Lower leg skin (tissue), 4 donors: ENCODE results near the gene KISS1R. TPM values are rescaled to one million over a fixed set of nuclear protein-coding genes. Genes with fewer than 3 reads are reported as not detected.
A peak's percentile ranks its signal among the peaks of the same experiment; 100 is the strongest.

Experiments used
- DNase-seq, 2 donors: peaks; one replicate each; pipeline ENCODE4 v3.0.0-alpha.2; 2019; ENCODE audit warnings: low spot score in 2 of 2
- H3K4me3 ChIP-seq: fragments of 200-600 bp; sonication (generic); 2 replicates; pipeline ENCODE4 v1.5.1; 2017; ENCODE audit warnings: mild to moderate bottlenecking, low read depth; ENCODE audit not compliant: poor library complexity, severe bottlenecking
- POLR2A ChIP-seq, 2 donors: fragments of 450-650 bp; IDR thresholded peaks; one replicate each; pipeline ENCODE4 v1.6.1; 2016 to 2017; ENCODE audit warnings: antibody characterized with exemption in 2 of 2, mild to moderate bottlenecking in 1 of 2, moderate library complexity in 1 of 2
- WGBS, 2 donors: methylation state at CpG; one replicate each; pipeline ENCODE4 v1.1.5; 2018; 5-methylcytosine and 5-hydroxymethylcytosine counted together
- intact Hi-C: fragments of 100-400 bp; cut with DNase I; formaldehyde crosslinking; loops from one replicate; pipeline ENCODE4 v1.15.0; 2023; ENCODE audit warnings: low total_unique reads
- total RNA-seq, 4 donors: library from RNA; depleted of rRNA; stranded (reverse); fragments of >200 nt; gene quantifications; one replicate each; pipeline ENCODE4 v1.1.0, GENCODE V29; 2016
- TF ChIP-seq, protein P1 (sequence below), 3 donors: fragments of 450-650 bp; IDR thresholded peaks; one replicate each; pipeline ENCODE4 v1.5.1; 2016; ENCODE audit warnings: antibody characterized with exemption in 3 of 3, mild to moderate bottlenecking in 3 of 3, moderate library complexity in 2 of 3

Gene KISS1R
- total RNA-seq, result 1 to 10 TPM in 1 of 4 donors, under 1 TPM in 1, not detected in 2; 0.88 to 3.5 TPM

DNA sequence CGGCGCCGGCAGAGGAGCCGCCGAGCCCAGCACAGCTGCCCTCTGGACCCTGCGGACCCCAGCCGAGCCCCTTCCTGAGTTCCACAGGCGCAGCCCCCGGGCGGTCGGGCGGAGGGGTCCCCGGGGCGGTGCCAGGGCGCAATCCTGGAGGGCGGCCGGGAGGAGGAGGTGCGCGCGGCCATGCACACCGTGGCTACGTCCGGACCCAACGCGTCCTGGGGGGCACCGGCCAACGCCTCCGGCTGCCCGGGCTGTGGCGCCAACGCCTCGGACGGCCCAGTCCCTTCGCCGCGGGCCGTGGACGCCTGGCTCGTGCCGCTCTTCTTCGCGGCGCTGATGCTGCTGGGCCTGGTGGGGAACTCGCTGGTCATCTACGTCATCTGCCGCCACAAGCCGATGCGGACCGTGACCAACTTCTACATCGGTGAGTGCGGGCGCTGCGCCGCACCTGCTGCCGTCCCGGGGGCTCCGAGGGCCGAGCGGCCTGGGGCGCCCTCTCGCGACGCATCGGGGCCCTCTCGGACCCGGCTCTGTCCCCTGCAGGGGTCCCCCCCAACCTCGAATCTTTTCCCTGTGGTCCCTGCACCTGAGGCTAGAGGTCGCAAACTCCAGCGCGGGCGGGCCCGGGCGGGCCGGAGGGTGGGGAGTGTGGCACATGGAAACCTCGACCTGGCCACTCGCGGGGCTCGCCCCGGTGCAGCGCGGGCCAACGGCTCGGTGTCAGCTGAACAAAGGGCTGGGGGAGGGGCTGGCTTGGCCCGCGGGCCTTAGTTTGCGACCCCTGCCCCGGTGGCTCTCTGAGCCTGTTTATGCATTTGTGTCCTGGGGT is at the start of gene KISS1R:
KISS1R (plus strand) TSS at position 11 of the 829 bp plus-strand sequence; CDS start at position 181, 170 bp downstream.
- no peak for TF ChIP-seq POLR2A (IDR thresholded peaks at IDR 0.05)
- TF ChIP-seq, protein P1, sequence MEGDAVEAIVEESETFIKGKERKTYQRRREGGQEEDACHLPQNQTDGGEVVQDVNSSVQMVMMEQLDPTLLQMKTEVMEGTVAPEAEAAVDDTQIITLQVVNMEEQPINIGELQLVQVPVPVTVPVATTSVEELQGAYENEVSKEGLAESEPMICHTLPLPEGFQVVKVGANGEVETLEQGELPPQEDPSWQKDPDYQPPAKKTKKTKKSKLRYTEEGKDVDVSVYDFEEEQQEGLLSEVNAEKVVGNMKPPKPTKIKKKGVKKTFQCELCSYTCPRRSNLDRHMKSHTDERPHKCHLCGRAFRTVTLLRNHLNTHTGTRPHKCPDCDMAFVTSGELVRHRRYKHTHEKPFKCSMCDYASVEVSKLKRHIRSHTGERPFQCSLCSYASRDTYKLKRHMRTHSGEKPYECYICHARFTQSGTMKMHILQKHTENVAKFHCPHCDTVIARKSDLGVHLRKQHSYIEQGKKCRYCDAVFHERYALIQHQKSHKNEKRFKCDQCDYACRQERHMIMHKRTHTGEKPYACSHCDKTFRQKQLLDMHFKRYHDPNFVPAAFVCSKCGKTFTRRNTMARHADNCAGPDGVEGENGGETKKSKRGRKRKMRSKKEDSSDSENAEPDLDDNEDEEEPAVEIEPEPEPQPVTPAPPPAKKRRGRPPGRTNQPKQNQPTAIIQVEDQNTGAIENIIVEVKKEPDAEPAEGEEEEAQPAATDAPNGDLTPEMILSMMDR (IDR thresholded peaks at IDR 0.05), result no peak
- peak within 1 kb of the TSS; percentile 15 for H3K4me3 ChIP-seq
- WGBS, 2 donors, result 0 to 1% methylated on average over 2 to 53 of the region's 87 CpGs
- DNase-seq, result no peak
- intact Hi-C loops, result loop anchor here (5.0 kb wide), 1 partner anchor 150 kb away; no protein-coding TSS in a partner anchor

DNA sequence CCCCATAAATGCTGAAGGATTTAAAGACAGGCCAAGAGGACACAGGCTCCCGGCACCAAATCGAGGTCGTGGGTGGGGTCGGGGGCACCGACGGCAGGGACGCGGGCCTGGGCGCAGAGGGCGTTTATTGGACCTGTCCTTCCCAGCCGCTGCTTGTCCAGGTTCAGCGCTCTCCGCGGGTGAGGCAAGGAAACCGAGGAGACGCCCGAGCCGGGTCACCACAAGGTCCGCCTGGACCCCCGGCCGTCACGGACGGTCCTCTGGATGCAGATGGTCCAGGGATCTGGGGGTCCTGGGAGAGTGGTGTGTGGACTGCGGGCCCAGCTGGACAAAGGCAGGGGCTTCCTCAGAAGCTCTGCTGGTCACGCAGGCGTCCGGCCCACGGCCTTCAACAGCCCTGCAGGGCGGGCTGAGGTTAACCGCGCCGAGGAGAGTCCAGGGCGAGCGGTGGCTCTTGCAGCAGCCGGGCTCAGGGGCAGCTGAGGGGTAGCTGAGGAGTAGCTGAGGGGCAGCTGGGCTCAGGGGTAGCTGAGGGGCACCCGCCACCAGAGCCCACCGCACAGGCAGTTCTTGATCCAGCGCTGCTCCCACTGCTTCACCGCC is 49.2 kb upstream of the KISS1R start:
- no peak overlapping the region for H3K4me3 ChIP-seq
- 92 to 93% methylated on average over 24 to 39 of the region's 39 CpGs for WGBS, 2 donors
- intact Hi-C loops, result no loop called here
- TF ChIP-seq, protein P1 (IDR thresholded peaks at IDR 0.05), result no peak
- TF ChIP-seq POLR2A (IDR thresholded peaks at IDR 0.05), result no peak
- DNase-seq, result no peak

DNA sequence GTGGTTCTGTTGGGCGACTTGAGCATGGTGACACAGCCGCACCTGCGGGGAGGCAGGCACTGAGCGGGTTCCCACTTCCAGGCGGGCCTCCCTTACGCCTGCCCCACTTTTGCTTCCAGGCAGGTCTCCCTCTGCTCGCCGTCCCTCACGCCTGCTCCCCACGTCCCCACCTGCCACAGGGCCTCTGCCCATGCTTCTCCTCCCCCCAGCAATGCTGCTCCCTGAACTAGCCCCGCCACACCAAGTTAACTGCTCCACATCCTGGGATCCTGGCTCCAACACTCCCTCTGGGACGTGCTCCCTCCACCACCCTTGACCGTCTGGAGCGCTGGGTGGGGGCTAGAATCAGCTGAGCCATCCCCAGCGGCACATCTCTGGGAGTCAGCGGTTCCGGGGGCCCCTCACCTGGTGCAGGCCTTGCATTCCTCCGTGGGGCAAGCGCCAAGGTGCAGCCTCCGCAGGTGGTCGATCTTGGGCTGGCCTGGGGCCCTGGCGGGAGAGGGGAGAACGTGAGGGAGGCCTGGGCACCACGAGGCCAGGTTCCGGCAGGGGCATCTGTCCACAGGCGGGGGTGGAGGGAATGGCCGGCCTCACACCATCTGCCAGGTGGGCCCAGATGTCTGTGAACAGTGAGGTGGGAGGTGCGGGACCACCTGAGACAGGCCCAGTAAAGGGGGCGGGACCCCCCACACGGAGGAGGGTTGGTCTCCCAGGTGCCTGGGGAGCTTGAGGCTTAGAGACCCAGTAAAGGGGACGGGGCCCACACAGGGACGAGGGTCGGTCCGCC is 48.5 kb upstream of the KISS1R start:
- TF ChIP-seq POLR2A (IDR thresholded peaks at IDR 0.05), result no peak
- TF ChIP-seq, protein P1 (IDR thresholded peaks at IDR 0.05), result no peak
- WGBS, 2 donors, result 83 to 84% methylated on average over 19 to 34 of the region's 34 CpGs
- DNase-seq, result no peak
- intact Hi-C loops, result no loop called here
- H3K4me3 ChIP-seq, result no peak overlapping the region

DNA sequence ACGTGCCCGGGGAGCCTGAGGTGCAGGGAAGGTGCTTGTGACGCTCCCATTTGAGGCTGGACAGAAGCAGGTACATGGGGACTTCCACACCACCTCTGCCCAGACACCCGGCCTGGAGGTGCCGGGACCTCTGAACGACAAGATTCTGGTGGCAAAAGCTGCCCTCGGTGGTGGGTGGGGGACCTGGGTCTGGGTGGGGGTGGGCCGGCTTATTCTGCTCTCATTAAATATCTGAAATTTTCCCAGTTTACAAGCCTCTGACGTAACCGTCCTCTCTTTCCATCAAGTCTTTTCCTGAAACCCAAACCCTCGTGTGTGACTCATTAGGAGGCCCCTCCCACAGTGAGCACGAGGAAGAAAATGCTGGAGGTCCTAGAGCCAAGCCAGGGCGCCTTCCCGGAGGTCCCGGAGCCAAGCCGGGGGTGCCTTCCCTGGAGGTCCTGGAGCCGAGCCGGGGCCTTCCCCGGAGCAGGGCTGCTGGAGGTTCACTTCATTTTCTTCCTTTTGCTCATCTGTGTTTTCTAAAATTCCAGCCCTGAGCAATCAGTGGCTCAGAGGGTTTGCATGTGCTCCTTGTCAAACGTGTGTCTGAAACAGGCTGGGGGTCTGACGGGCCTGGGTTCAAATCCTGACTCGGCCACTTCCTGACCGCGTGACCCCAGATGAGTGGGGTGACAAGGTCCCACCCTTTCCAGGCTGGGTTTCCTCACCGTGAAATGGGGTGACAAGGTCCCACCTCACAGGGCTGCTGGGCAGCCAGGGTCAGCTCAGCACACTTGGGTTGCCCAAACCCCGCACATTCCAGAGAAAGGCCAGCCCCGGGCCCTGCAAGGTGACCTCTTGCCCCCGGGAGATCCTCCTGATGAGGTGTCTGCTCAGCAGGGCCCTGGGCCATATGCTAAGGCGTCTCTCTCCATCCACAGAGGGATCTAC is 47.6 kb upstream of the KISS1R start:
- peak; percentile 75 to 95 for DNase-seq
- no peak for TF ChIP-seq POLR2A (IDR thresholded peaks at IDR 0.05)
- TF ChIP-seq, protein P1 (IDR thresholded peaks at IDR 0.05), result no peak
- WGBS, 2 donors, result 43 to 47% methylated on average over 29 of the region's 29 CpGs
- H3K4me3 ChIP-seq, result no peak overlapping the region
- intact Hi-C loops, result no loop called here

DNA sequence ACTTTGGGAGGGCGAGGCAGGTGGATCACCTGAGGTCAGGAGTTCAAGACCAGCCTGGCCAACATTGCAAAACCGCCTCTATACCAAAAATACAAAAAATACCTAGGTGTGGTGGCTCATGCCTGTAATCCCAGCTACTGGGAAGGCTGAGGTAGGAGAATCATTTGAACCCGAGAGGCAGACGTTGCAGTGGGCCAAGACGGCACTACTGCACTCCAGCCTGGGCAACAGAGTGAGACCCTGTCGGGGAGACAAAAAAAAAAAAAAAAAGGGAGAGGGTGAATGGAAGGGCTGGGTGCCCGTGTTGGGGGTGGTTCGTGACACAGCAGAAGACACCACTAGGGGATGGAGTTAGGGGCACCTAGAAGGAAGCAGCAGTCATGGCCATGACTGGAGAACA is 46.8 kb upstream of the KISS1R start:
- TF ChIP-seq POLR2A (IDR thresholded peaks at IDR 0.05), result no peak
- TF ChIP-seq, protein P1 (IDR thresholded peaks at IDR 0.05), result no peak
- no peak for DNase-seq
- intact Hi-C loops, result no loop called here
- no peak overlapping the region for H3K4me3 ChIP-seq
- WGBS, 2 donors, result 88 to 91% methylated on average over 8 of the region's 8 CpGs
